Measurements from ENCODE around the gene ERG28. TPM values are rescaled to one million over a fixed set of nuclear protein-coding genes. Genes with fewer than 3 reads are reported as not detected.

The ERG28 gene
- total and polyA plus RNA-seq, 2 donors (not counting 1 experiment from before 2014, with no cell fraction given), result 13.5 to 43.9 TPM

DNA sequence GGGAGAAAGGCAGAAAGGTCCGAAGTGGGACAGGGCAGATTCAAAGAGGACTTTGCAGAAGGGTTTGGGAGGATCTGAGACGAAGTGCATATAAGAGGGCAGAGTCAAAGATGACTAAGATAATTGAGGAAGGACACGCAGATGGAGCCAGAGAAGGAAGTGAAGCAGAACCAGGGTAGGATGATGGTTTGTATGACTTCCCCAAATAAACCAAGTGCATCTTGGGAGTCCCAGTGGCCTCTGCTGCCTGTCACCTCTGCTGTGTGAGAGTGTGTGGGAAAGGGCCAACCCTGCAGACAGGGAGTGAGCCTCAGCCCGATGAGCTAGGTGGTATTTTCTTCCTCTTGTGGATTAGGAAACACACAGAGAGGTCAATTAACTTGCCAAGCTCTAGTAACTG lies 45.5 kb downstream of the ERG28 start:
- no peaks in the 10 kb centered on the region for H3K4me1 ChIP-seq (ENCODE audit: control insufficient read depth, extremely low read depth, insufficient read depth, low read length)
- H3K9ac ChIP-seq (ENCODE audit: insufficient read depth, low read length), result no peak overlapping the region
- DNase-seq (ENCODE audit: low read depth in 2 of 2), result no peak
- TF ChIP-seq, protein P1, sequence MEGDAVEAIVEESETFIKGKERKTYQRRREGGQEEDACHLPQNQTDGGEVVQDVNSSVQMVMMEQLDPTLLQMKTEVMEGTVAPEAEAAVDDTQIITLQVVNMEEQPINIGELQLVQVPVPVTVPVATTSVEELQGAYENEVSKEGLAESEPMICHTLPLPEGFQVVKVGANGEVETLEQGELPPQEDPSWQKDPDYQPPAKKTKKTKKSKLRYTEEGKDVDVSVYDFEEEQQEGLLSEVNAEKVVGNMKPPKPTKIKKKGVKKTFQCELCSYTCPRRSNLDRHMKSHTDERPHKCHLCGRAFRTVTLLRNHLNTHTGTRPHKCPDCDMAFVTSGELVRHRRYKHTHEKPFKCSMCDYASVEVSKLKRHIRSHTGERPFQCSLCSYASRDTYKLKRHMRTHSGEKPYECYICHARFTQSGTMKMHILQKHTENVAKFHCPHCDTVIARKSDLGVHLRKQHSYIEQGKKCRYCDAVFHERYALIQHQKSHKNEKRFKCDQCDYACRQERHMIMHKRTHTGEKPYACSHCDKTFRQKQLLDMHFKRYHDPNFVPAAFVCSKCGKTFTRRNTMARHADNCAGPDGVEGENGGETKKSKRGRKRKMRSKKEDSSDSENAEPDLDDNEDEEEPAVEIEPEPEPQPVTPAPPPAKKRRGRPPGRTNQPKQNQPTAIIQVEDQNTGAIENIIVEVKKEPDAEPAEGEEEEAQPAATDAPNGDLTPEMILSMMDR (conservative IDR thresholded peaks at IDR 0.05 in 1 of 2, IDR thresholded peaks at IDR 0.05 in 1 of 2; ENCODE audit: low read depth in 1 of 2, low read length in 2 of 2), result no peak
- no peak for TF ChIP-seq EZH2 (IDR thresholded peaks at IDR 0.05; ENCODE audit: low read length, missing control alignments)
- H3K27me3 ChIP-seq (ENCODE audit: control insufficient read depth, insufficient read depth, low read length), result no peaks in the 10 kb centered on the region
- H3K4me2 ChIP-seq (ENCODE audit: extremely low read depth, insufficient read depth, low read length), result no peak overlapping the region
- H3K36me3 ChIP-seq (ENCODE audit: control insufficient read depth, insufficient read depth, low read length), result no peaks in the 10 kb centered on the region
- no peak overlapping the region for H3K27ac ChIP-seq (ENCODE audit: insufficient read depth, low read length)
- H2AFZ ChIP-seq (ENCODE audit: low read length), result no peak overlapping the region
- no peaks in the 10 kb centered on the region for H3K9me3 ChIP-seq (ENCODE audit: control insufficient read depth, insufficient read depth, low read depth, low read length)
- H4K20me1 ChIP-seq (ENCODE audit: control insufficient read depth, extremely low read depth, insufficient read depth, low read length), result no peaks in the 10 kb centered on the region
- H3K4me3 ChIP-seq (replicated peaks in 1 of 4; ENCODE audit: control extremely low read depth in 1 of 4, insufficient read depth in 1 of 4, low read depth in 3 of 4, low read length in 4 of 4), result no peak overlapping the region
- H3K79me2 ChIP-seq (ENCODE audit: control insufficient read depth, insufficient read depth, low read length), result no peaks in the 10 kb centered on the region

DNA sequence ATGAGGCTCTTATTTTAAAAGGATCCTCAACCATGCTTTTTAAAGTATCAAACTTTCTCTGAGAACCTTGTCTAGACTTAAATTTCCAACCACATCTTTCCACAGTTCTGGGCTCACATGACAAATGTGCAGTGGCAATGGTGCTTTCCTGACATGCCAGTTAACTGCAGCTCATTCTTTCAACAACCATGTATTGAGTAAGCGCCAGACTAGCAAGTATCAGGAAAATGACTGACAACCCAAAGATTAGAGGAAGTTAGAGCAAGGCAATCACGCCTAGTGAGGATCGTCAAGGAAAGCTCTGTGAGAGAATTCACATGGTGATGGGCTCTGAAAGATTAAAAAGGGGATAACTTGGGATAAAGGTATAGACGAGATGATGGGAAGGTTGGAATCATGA lies 46.5 kb downstream of the ERG28 start:
- H3K9ac ChIP-seq (ENCODE audit: insufficient read depth, low read length), result no peak overlapping the region
- no peak for DNase-seq (ENCODE audit: low read depth in 2 of 2)
- no peaks in the 10 kb centered on the region for H3K36me3 ChIP-seq (ENCODE audit: control insufficient read depth, insufficient read depth, low read length)

DNA sequence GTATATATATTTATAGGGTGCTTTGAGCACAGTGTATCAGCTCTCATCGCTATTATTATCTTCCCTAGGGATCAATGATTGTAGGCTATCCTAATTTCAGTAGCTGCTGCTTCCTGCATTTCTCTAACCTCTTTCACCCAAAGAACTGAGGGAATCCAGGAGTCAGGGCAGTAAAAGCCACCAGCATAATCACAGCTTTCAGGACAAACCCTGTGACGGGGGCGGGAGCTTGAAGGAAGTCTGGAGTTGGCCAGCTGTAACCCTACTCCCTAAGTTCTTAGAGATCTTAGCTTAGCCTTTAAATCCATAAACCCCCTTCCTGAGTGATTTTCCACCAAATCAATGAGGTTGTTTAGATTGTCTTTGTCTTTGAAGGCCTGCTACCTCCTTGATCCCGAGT lies 48.5 kb downstream of the ERG28 start:
- no peaks in the 10 kb centered on the region for H3K9me3 ChIP-seq (ENCODE audit: control insufficient read depth, insufficient read depth, low read depth, low read length)
- H3K27me3 ChIP-seq (ENCODE audit: control insufficient read depth, insufficient read depth, low read length), result no peaks in the 10 kb centered on the region
- H3K4me1 ChIP-seq (ENCODE audit: control insufficient read depth, extremely low read depth, insufficient read depth, low read length), result no peaks in the 10 kb centered on the region
- H4K20me1 ChIP-seq (ENCODE audit: control insufficient read depth, extremely low read depth, insufficient read depth, low read length), result no peaks in the 10 kb centered on the region
- no peak overlapping the region for H3K27ac ChIP-seq (ENCODE audit: insufficient read depth, low read length)
- DNase-seq (ENCODE audit: low read depth in 2 of 2), result no peak
- TF ChIP-seq, protein P1 (conservative IDR thresholded peaks at IDR 0.05 in 1 of 2, IDR thresholded peaks at IDR 0.05 in 1 of 2; ENCODE audit: low read depth in 1 of 2, low read length in 2 of 2), result no peak
- TF ChIP-seq EZH2 (IDR thresholded peaks at IDR 0.05; ENCODE audit: low read length, missing control alignments), result no peak
- H3K9ac ChIP-seq (ENCODE audit: insufficient read depth, low read length), result no peak overlapping the region
- H3K4me2 ChIP-seq (ENCODE audit: extremely low read depth, insufficient read depth, low read length), result no peak overlapping the region
- H3K79me2 ChIP-seq (ENCODE audit: control insufficient read depth, insufficient read depth, low read length), result no peaks in the 10 kb centered on the region
- no peaks in the 10 kb centered on the region for H3K36me3 ChIP-seq (ENCODE audit: control insufficient read depth, insufficient read depth, low read length)
- no peak overlapping the region for H3K4me3 ChIP-seq (replicated peaks in 1 of 4; ENCODE audit: control extremely low read depth in 1 of 4, insufficient read depth in 1 of 4, low read depth in 3 of 4, low read length in 4 of 4)
- no peak overlapping the region for H2AFZ ChIP-seq (ENCODE audit: low read length)

More for the DNA sequence above, 46.5 kb downstream of the ERG28 start:
- Histone ChIP-seq H3K79me2 (ENCODE audit: control insufficient read depth, insufficient read depth, low read length) (no peaks in the 10 kb centered on the region), H4K20me1 (ENCODE audit: control insufficient read depth, extremely low read depth, insufficient read depth, low read length) (no peaks in the 10 kb centered on the region), H3K9me3 (ENCODE audit: control insufficient read depth, insufficient read depth, low read depth, low read length) (no peaks in the 10 kb centered on the region), H2AFZ (ENCODE audit: low read length) (no peak overlapping the region), H3K4me2 (ENCODE audit: extremely low read depth, insufficient read depth, low read length) (no peak overlapping the region), H3K27ac (ENCODE audit: insufficient read depth, low read length) (no peak overlapping the region), H3K4me3 (replicated peaks in 1 of 4; ENCODE audit: control extremely low read depth in 1 of 4, insufficient read depth in 1 of 4, low read depth in 3 of 4, low read length in 4 of 4) (no peak overlapping the region), H3K4me1 (ENCODE audit: control insufficient read depth, extremely low read depth, insufficient read depth, low read length) (no peaks in the 10 kb centered on the region), H3K27me3 (ENCODE audit: control insufficient read depth, insufficient read depth, low read length) (no peaks in the 10 kb centered on the region)
- TF ChIP-seq, protein P1 (conservative IDR thresholded peaks at IDR 0.05 in 1 of 2, IDR thresholded peaks at IDR 0.05 in 1 of 2; ENCODE audit: low read depth in 1 of 2, low read length in 2 of 2), result no peak
- TF ChIP-seq EZH2 (IDR thresholded peaks at IDR 0.05; ENCODE audit: low read length, missing control alignments), result no peak

Measured in fibroblast of lung (primary cell).